NCI-H1092 treated with DMSO at 0.1 percent for 48 hours (cell line): Measurements from ENCODE around the gene SCARB1.
A peak's percentile ranks its signal among the peaks of the same experiment; 100 is the strongest.

Source experiments
- DNase-seq: peaks from one replicate; lab custom pipeline; 2025; lab: John Stamatoyannopoulos, UW

Gene SCARB1

DNA sequence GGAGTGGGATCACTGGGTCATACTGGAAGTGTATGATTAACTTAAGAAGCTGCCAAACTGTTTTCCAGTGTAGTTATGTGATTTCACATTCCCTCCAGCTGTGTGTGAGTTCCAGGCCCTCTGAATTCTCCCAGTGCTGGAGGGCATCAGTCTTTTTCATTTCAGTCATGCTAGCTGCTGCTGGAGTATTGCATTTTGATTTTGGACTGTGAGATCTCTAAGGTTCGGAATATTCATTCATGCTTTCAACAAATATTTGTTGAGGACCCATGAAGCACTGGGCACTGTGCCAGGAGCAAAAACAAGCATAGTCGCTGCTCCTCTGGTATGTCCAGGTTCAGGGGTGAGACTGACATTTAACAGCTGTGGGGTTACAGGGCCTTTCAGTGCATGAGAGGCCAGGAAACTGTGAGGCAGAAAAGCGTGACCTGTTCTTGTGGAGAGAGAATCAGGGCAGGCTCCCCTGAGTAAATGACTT, 133.2 kb downstream of the SCARB1 start:
- DNase-seq: peak; percentile 55

DNA sequence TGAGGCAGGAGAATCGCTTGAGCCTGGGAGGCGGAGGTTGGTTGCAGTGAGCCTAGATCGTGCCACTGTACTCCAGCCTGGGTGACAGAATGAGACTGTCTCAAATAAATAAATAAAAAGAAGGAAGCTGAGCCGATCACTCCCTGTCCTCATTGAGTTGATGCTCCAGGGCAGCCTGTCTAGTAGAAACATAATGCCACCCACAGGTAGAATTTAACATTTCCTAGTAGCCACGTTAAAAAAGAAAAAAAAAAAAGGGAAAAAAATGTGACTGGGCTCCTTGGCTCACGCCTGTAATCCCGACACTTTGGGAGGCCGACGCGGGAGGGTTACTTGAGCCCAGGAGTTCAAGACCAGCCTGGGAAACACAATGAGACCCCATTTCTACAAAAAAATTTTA, 135.7 kb downstream of the SCARB1 start:
- no peak for DNase-seq

DNA sequence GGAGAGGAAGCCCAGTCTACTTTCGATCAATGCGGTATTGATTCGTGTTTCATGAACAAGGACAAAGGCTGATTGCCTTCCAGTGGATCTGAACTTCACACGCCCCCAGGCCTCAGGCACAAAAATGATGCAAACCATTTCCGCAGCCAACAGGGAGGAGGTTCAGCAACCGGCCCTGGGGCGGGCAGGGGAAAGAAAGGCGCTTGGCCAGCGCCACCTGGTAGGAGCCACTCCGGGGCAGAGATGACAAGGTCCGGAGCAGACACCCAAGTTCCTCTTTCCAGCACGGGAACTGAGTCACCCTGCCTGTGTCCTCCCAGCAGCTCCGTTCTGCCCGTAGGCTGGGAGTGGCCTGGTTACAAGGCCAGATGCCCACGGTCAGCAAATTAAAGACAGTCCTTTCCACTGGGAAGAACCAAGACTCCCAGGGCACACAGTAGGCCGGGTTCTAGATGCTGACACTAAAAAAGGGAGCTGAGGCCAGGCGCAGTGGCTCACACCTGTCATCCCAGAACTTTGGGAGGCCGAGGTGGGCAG, 136.3 kb downstream of the SCARB1 start:
- DNase-seq: no peak
